Psoas muscle (tissue), 8 donors: ENCODE data around the gene ZNF566. TPM values are rescaled to one million over a fixed set of nuclear protein-coding genes. Genes with fewer than 3 reads are reported as not detected.
A peak's percentile ranks its signal among the peaks of the same experiment; 100 is the strongest.

ENCODE experiments used
- ATAC-seq, 4 donors: fragments of 200-7000 bp; cut with Tn5 transposase; one replicate each; pipeline ENCODE4 v1.9.1; 2020; ENCODE audit warnings: moderate library complexity in 3 of 4, mild to moderate bottlenecking in 2 of 4
- DNase-seq, 2 donors: peaks; one replicate each; pipeline ENCODE4 v3.0.0-alpha.2; 2020
- H3K27ac ChIP-seq: fragments of 200-600 bp; one replicate; pipeline ENCODE4 v1.8.0; 2022
- H3K27me3 ChIP-seq, 3 donors: fragments of 200-600 bp in 1 of 3; one replicate each; pipeline versions ENCODE4 v1.6.1 to v1.8.0; 2013 to 2022; ENCODE audit warnings: low read length in 2 of 3, mild to moderate bottlenecking in 2 of 3, moderate library complexity in 1 of 3; ENCODE audit not compliant: insufficient read depth in 3 of 3
- H3K36me3 ChIP-seq, 2 donors: fragments of 200-600 bp in 1 of 2; one replicate each; pipeline versions ENCODE4 v1.6.1 to v1.8.0; 2013 to 2022; ENCODE audit warnings: low read depth in 1 of 2, mild to moderate bottlenecking in 1 of 2, moderate library complexity in 1 of 2; ENCODE audit not compliant: insufficient read depth in 1 of 2
- H3K4me1 ChIP-seq: fragments of 200-600 bp; one replicate; pipeline ENCODE4 v1.8.0; 2022
- H3K4me3 ChIP-seq: fragments of 200-600 bp; one replicate; pipeline ENCODE4 v1.8.0; 2022; ENCODE audit warnings: mild to moderate bottlenecking
- H3K9me3 ChIP-seq: fragments of 200-600 bp; one replicate; pipeline ENCODE4 v1.8.0; 2022
- CTCF ChIP-seq: fragments of 200-600 bp; IDR thresholded peaks from one replicate; pipeline ENCODE4 v1.8.0; 2022; ENCODE audit warnings: antibody characterized with exemption
- WGBS, 3 donors: extraction: QIAGEN DNeasy Blood & Tissue Kit; methylation state at CpG; one replicate each; pipeline versions ENCODE4 v1.1.6 to v1.1.7; 2013; 5-methylcytosine and 5-hydroxymethylcytosine counted together
- intact Hi-C, 2 donors: fragments of 100-400 bp; cut with DNase I; formaldehyde crosslinking; loops; one replicate each; pipeline versions ENCODE4 v1.11.0 to v1.14.2; 2022
- polyA plus RNA-seq, 3 donors: library from polyadenylated mRNA; stranded (reverse); fragments of 200-250 nt; gene quantifications; one replicate each; pipeline ENCODE4 v1.2.3, GENCODE V29; 2013
- total RNA-seq, 4 donors: library from RNA; stranded (reverse); fragmentation: NEBNext Ultra II Directional in 2 of 4; extraction: Animal tissue kit (Norgen Biotek cat#: 25700) in 2 of 4; gene quantifications; one replicate each; pipeline versions ENCODE4 v1.2.1 to v1.2.4, GENCODE V29; 2021 to 2023
- donor health status: healthy with polysubstance abuse.
- donor health status: DM: no; HTN: no; CAD: no; lungs with moderate emphysema.
- donor health status: Bipolar disorder and iron deficiency.
- donor health status: healthy.
- donor health status: DM: yes; HTN: yes; CAD: no.
- donor health status: DM: no; HTN: no; CAD: no.
- donor health status: DM: no; HTN: no; CAD: no.
- donor health status: DM: yes; HTN: yes; CAD: no.

Gene ZNF566
- total and polyA plus RNA-seq, 7 donors, result 2.4 to 9.0 (median 5.6) TPM

- intact Hi-C loops, result loop anchor here (5.0 kb wide), 2 partner anchors 45 to 310 kb away; partner anchors contain the start of genes ZNF146 (in 1 of the 2) and ZNF529 (in 1 of the 2)
These were observed 38.0 kb upstream of the ZNF566 start for GRCh38 chr19:36527341-36527740.

GRCh38 chr19:36526581-36526980 lies 37.2 kb upstream of the ZNF566 start:
- intact Hi-C loops, result loop anchor here (5.0 kb wide), 2 partner anchors 46 to 309 kb away; partner anchors contain the start of genes ZNF146 (in 1 of the 2) and ZNF529 (in 1 of the 2)
- H3K9me3 ChIP-seq, result peaks cover 71% of the 10 kb centered on the region
- TF ChIP-seq CTCF, result no peak
- peaks cover 4% of the 10 kb centered on the region for H3K4me1 ChIP-seq
- DNase-seq, result no peak
- 77 to 88% (median 86%) methylated on average over 5 of the region's 5 CpGs for WGBS, 3 donors
- peak overlapping the region; percentile 79 for H3K4me3 ChIP-seq
- no peaks in the 10 kb centered on the region for H3K27me3 ChIP-seq
- no peak for ATAC-seq
- peaks cover 10 to 33% of the 10 kb centered on the region in 2 donors for H3K36me3 ChIP-seq
- H3K27ac ChIP-seq, result no peak overlapping the region

More at GRCh38 chr19:36527341-36527740, 38.0 kb upstream of the ZNF566 start:
- no peak for TF ChIP-seq CTCF
- Histone ChIP-seq H3K9me3 (peaks cover 70% of the 10 kb centered on the region), H3K27me3 (no peaks in the 10 kb centered on the region), H3K4me1 (peaks cover 4% of the 10 kb centered on the region), H3K4me3 (peak overlapping the region; percentile 79), H3K36me3 (peaks cover 10 to 26% of the 10 kb centered on the region in 2 donors), H3K27ac (peak overlapping the region; percentile 90)
- whole genome bisulfite sequencing, 3 donors, result 10 to 14% (median 11%) methylated on average over 5 of the region's 5 CpGs
- ATAC-seq (no peak), DNase-seq (no peak)

GRCh38 chr19:36524617-36525016 lies 35.3 kb upstream of the ZNF566 start:
- H3K9me3 ChIP-seq, result peaks cover 78% of the 10 kb centered on the region
- no peak for TF ChIP-seq CTCF
- H3K4me3 ChIP-seq, result no peak overlapping the region
- H3K4me1 ChIP-seq, result peaks cover 4% of the 10 kb centered on the region
- ATAC-seq (no peak), DNase-seq (no peak)
- no peak overlapping the region for H3K27ac ChIP-seq
- peaks cover 10 to 51% of the 10 kb centered on the region in 2 donors for H3K36me3 ChIP-seq
- 96 to 99% (median 99%) methylated on average over 4 of the region's 4 CpGs for WGBS, 3 donors
- intact Hi-C loops, result loop anchor here (5.0 kb wide), 2 partner anchors 48 to 307 kb away; partner anchors contain the start of genes ZNF146 (in 1 of the 2) and ZNF529 (in 1 of the 2)
- no peaks in the 10 kb centered on the region for H3K27me3 ChIP-seq

- DNase-seq (no peak), ATAC-seq (no peak)
- H3K36me3 ChIP-seq, result peaks cover 27 to 56% of the 10 kb centered on the region in 2 donors
- H3K27me3 ChIP-seq, result no peaks in the 10 kb centered on the region
- H3K4me1 ChIP-seq, result no peaks in the 10 kb centered on the region
- intact Hi-C loops, result no loop called here
- no peak overlapping the region for H3K27ac ChIP-seq
- 97 to 99% (median 99%) methylated on average over 2 of the region's 2 CpGs for WGBS, 3 donors
- no peak for TF ChIP-seq CTCF
- H3K4me3 ChIP-seq, result no peak overlapping the region
- H3K9me3 ChIP-seq, result peaks cover 98% of the 10 kb centered on the region
These were observed 24.8 kb upstream of the ZNF566 start for GRCh38 chr19:36514012-36514612.
